ENCODE results near the gene HPS5.
A peak's percentile ranks its signal among the peaks of the same experiment; 100 is the strongest.

The HPS5 gene

DNA sequence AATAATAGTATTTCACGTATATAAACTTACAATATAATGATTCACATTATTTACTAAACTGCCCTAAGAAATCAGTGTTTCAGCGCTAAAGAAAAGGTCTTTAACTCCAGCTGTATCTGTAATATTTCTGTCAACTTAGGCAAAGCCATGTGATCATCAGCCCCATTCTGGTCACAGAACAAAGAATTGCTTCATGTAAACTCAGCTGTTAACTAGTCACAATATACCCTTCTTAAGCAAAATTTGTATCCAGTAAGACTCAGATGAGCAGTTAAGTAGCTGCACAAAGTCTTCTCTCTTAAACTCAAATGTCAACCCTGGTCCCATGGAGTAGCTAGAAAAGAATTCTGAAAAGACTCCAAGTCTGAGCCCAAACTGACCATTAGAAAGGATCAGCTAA is 26.6 kb downstream of the HPS5 start:
- DNase-seq (ENCODE audit: low spot score), result no peak
- TF ChIP-seq, protein P1, sequence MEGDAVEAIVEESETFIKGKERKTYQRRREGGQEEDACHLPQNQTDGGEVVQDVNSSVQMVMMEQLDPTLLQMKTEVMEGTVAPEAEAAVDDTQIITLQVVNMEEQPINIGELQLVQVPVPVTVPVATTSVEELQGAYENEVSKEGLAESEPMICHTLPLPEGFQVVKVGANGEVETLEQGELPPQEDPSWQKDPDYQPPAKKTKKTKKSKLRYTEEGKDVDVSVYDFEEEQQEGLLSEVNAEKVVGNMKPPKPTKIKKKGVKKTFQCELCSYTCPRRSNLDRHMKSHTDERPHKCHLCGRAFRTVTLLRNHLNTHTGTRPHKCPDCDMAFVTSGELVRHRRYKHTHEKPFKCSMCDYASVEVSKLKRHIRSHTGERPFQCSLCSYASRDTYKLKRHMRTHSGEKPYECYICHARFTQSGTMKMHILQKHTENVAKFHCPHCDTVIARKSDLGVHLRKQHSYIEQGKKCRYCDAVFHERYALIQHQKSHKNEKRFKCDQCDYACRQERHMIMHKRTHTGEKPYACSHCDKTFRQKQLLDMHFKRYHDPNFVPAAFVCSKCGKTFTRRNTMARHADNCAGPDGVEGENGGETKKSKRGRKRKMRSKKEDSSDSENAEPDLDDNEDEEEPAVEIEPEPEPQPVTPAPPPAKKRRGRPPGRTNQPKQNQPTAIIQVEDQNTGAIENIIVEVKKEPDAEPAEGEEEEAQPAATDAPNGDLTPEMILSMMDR (IDR thresholded peaks at IDR 0.05), result no peak
- no peak overlapping the region for H3K27ac ChIP-seq
- no peak overlapping the region for H3K4me3 ChIP-seq

DNA sequence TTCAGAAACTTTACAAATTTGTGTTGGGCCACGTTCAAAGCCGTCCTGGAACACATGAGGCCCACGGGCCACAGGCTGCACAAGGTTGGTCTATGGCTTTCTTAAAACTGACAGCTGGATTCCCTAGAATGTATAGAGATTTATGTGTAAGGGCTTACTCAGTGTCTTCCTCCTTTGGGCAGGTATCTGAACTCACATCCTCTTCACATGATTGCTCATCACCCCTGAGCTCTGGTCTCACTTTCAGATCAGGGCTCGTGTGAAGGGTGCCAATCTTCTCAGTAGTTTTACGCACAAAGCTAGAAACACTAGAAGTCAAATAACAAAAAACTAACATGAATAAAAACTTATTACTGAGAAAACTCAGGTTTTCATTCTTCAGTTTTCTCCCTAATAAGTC is 27.1 kb downstream of the HPS5 start:
- Histone ChIP-seq H3K4me3 (no peak overlapping the region), H3K27ac (no peak overlapping the region)
- DNase-seq (ENCODE audit: low spot score), result no peak
- TF ChIP-seq, protein P1 (IDR thresholded peaks at IDR 0.05), result no peak

DNA sequence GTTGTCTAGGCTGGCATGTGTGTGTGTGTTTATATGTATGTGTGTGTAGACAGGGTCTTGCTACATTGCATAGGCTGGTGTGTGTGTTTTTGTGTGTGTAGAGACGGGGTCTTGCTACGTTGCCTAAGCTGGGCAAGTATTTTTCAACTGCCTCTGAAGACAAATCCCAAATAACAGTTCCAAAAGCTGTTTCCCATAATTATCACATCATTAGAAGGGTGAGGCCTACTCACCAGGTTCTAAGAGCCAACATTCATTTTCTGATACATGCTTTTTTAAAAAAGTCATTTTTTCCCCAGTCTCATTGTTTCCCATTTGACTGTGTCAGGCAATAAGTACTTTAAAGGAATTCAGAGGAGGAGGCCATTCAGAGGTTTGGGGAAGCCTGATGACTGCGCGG is 33.0 kb downstream of the HPS5 start:
- TF ChIP-seq, protein P1 (IDR thresholded peaks at IDR 0.05), result no peak
- DNase-seq (ENCODE audit: low spot score), result no peak
- H3K4me3 ChIP-seq, result no peak overlapping the region
- H3K27ac ChIP-seq, result no peak overlapping the region

DNA sequence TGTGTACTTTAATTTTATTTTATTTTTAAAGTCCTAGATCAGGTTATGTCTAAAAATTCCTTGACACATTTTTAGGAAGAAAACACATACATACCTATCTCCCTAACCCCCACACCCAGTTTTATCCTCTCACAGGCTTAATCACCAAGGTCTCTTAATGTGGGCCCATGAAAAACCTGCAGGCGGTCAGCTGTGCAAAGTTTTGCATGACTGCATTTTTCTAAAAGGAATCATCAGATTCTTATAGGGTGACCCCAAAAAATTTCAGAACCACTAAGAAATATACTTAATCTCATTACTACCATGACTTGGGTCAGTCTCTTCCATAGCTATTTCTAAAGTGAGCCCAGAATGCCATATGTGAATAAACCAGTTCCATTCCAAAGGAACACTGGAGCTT is 36.1 kb downstream of the HPS5 start:
- TF ChIP-seq, protein P1 (IDR thresholded peaks at IDR 0.05), result no peak
- H3K27ac ChIP-seq, result no peak overlapping the region
- H3K4me3 ChIP-seq, result no peak overlapping the region
- no peak for DNase-seq (ENCODE audit: low spot score)

DNA sequence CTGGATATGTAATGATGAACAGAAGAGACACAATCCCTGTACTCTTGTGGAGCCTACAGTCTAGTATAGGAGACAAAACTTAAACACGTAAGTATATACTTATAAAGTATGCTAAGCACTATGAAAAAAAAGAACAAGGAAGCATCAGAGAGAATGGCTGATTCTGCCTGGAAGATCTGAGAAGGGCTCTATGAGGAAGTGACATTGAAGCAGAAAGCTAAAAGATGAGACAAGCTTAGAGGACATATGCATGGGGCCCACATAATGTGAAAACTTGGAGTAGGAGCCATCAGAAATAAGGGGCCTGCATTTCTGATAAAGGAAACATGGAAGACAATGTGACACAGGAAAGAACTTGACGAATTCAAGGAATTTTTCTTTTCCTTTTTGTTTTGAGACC is 39.3 kb downstream of the HPS5 start:
- Histone ChIP-seq H3K27ac (no peak overlapping the region), H3K4me3 (no peak overlapping the region)
- TF ChIP-seq, protein P1 (IDR thresholded peaks at IDR 0.05), result no peak
- DNase-seq (ENCODE audit: low spot score), result no peak

DNA sequence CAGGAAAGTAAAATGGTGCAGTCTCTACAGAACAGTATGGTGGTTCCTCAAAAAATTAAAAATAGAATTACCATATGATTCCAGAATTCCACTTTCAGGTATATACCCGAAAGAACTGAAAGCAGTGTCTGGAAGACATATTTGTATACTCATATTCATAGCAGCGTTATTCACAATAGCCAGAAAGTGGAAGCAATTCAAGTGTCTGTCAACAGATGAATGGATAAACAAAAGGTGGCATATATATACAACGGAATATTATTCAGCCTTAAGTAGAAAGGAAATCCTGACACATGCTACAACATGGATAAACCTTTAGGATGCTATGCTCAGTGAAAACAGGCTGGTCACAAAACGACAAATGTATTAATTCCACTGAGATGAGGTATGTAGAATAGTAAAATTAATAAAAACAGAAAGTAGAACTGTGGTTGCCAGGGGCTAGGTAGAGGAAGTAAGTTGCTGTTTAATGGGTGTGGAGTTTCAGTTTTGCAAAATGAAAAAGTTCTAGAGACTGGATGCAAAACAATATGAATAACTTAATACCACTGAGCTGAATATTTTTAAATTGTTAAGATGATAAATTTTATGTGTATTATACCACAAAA is 41.4 kb downstream of the HPS5 start:
- TF ChIP-seq, protein P1 (IDR thresholded peaks at IDR 0.05), result no peak
- Histone ChIP-seq H3K27ac (no peak overlapping the region), H3K4me3 (no peak overlapping the region)
- DNase-seq (ENCODE audit: low spot score), result no peak

DNA sequence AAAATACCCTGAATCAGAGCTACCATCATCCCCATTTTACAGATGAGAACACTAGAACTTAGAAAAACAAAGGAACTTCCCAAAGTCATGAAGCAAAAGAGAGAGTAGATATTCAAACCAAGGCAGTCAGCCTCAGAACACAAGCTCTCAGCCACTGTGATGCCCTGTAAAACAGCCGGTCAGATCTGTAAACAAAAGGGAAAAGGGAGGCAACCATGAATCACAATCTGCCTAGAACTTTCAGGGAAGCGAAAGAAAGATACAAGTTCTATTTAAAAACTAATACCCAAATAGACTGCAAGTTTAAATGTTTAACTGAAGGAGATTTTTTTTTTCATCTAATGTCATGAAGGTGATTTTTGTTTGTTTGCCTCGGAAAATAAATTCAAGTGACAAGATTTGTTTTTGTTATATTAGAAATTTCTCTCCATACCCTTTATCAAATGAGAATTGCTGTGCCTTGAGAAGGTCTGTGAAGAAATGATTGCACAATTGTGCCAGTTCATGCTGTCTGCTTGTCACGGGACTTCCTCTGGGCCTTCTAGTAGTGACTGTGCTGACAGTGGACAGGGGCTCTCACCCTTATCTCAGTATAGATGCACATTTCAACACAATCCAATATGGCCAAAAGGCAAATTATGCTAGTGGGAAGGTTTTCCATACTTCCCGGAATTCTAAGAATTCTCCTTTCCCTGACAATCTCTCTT is 44.2 kb downstream of the HPS5 start:
- H3K27ac ChIP-seq, result peak overlapping the region in 1 of 2 donors; percentile 34
- no peak for DNase-seq (ENCODE audit: low spot score)
- no peak overlapping the region for H3K4me3 ChIP-seq
- TF ChIP-seq, protein P1 (IDR thresholded peaks at IDR 0.05), result no peak

Measured in coronary artery (tissue), 2 donors.